DMS79 (cell line): ENCODE measurements around the gene SYNJ2.
A peak's percentile ranks its signal among the peaks of the same experiment; 100 is the strongest.

Experiments used
- DNase-seq: peaks from one replicate; lab custom pipeline; 2025; lab: John Stamatoyannopoulos, UW

Gene SYNJ2

DNA sequence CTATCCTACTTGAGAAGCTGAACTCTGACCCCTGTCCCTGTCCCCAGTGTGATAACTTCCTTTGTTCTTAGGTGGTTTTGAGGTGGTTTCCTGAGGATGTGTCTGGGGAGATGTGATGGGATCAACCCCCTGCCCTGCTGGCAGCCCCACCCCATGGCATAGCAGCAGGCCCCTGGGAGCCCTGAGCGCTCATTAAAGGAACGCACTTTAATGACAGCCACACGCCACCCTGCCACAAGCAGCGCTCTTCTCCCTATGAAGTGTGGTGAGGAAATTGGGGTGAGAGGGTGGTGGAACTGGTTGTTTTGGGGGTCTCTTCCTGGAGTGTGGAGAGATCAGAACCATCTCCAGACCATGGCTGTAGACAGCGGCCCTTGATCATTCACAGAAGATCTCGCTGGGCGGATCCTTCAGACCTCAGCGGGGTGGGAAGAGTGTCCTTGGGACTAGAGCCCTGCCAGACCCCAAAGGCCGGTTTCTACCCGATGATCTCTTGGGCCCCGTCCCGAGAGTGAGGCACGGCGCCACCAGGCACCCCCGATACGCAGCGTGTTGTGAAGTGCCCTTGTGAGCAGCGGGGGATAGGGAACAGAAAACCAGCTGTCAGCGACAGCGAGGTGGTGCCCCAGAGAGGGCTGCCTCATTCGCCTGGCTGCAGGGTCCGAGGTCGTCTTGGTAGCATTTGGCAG lies 45.4 kb downstream of the SYNJ2 start:
- peak; percentile 7 for DNase-seq

DNA sequence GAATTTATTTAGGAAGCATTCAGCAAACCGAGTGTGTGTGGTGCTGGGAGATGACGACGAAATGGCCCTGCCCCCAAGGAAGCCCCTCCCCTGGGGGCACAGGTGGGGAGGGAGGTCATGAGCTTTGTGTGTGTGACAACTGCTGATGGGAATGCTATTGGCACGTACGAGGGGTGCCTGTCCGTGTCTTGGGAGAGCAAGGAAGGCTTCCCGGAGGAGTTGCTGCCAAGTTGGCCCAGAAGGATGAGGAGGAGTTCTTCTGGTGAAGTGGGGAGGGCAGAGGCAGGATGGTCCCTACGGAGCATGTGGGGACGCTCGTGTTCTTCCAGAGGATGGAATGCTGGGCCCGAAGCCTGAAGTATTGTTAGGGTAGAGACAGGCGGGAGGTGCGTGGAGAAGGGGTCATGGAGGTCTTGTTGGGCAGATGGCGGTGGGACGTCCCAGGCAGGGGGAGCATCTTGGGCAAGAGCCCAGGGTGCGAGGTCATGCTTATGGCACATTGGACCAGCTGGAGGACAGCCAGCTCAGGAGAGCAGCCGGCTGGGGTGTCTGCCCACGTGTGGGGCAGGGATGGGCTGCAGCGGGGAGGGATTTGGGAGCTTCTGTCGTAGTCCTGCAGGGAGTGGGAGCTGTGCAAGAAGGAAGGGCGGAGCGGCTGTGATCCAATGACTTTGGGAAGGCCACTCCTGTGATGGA lies 46.1 kb downstream of the SYNJ2 start:
- DNase-seq = no peak

DNA sequence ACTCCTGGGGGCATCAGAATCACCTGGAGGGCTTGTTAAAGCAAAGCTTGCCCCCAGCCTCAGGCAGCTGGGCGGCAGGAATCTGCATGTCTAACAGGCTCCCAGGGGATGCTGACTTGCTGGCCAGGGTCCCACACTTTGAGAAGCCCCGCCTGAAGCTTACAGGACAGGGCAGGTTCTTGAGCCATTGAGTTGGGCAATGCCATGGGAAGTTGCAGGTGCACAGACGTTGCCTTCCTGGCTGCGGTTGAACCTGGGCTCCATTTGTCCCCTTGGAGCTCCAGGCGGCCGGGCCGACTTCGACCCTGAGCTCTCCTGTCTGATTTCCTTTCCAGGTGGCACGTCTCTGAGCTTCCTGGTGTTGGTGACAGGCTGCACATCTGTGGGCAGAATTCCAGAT lies 46.8 kb downstream of the SYNJ2 start:
- no peak for DNase-seq

DNA sequence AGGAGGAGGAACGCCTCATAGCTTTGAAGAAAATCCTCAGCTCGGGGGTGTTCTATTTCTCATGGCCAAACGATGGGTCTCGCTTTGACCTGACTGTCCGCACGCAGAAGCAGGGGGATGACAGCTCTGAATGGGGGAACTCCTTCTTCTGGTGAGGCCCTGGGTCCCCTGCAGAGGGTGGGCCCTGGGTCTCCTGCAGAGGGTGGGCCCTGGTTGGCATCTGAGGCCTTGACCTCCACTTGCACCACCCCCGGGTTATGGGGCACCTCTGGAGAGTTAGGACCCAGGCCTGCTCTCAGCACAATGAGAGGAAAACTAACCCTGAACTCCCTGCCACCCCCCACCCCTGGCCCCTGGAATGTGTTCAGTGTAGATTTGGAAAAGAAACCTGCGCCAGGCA lies 47.2 kb downstream of the SYNJ2 start:
- no peak for DNase-seq

GRCh38 chr6:158029668-158030230 lies 48.1 kb downstream of the SYNJ2 start:
- no peak for DNase-seq

GRCh38 chr6:158030380-158031300 lies 49.0 kb downstream of the SYNJ2 start:
- no peak for DNase-seq

- DNase-seq = no peak
Observed at GRCh38 chr6:158031381-158032353, 50.0 kb downstream of the SYNJ2 start.

DNA sequence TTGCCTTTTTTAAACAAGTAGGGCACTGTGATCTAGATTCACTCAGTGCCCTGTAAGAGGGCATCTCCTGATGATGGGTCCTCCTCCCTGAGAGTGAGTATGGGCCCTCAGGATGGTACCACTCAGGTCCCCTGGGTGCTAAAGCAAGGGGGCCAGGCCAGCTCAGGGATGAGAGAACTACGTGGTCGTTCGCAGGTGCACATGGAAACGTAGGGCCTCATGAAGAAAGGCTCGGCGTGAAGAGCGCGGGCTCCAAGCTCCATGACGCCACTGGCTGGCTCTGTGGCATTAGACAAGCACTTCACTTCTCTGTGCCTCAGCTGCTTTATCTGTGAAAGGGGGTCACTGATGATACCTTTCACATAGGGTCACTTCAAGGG lies 50.7 kb downstream of the SYNJ2 start:
- no peak for DNase-seq

- no peak for DNase-seq
Observed at GRCh38 chr6:158033077-158033750, 51.6 kb downstream of the SYNJ2 start.

DNA sequence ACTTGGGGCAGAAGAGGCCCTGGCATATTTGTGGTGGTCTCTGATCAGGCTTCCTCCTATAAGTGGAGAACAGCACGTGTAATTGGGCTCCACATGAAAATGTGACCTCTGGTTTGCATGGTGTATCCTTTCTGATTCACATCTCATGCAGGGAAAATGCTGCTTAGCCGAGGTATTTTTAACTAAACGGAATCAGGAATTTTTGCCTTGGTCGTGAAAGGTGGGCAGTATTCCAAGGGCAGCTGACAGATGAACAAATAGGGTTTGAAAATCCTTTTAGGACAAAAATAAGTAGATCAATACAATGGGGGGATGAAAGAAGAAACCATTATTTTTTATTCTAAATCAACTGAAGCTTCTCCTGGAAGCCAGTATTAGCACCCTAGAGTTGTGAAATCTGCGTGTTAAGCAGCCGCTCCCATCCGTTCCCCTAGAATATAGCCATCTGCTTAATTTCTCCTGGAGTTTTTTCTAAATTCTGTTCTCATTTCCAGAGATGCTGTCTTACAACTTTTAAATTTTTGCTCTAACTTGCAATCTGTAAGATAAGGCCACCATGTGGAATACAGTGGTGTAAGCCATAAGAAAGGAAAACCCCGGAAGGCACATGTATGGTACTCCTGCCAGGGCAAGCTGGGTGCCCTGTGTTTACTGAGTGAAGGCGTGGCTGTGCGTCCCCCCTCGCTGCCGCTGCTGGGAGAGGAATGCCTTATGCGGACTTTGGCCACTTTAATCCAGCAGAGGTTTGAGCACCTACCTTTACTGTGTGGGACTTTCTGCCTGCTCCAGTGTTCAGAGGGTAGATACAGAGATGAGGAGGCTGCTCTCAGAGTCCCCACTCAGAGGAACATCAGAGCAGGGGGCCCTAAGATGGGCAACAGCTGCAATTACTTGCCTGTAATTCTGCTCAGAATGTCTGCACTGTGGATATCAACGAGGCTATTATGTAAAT lies 52.4 kb downstream of the SYNJ2 start:
- no peak for DNase-seq

GRCh38 chr6:158036261-158036660 lies 54.6 kb downstream of the SYNJ2 start:
- DNase-seq = no peak

GRCh38 chr6:158037021-158037420 lies 55.4 kb downstream of the SYNJ2 start:
- DNase-seq = no peak

DNA sequence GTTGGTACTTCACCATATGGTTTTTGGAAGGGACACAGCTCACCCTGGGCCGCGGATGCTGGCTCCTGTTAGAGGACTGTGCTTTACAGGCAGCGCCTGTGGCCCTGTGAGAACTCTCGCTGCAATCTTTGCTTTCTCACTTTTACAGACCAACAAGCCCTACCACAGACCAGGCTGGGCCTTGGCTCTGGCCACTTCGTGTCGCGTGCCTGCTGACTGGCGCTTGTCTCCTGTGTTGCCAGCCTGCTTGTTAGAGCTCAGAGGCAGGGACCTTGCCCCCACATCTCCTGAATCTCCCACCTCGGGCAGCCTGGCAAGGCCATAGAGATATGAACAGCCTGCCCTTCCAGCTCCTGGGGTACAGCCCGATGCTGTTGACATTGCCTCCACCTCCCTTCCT lies 56.1 kb downstream of the SYNJ2 start:
- DNase-seq = no peak

- no peak for DNase-seq
Observed at GRCh38 chr6:158038291-158039177, 56.9 kb downstream of the SYNJ2 start.

- DNase-seq = no peak
Observed at GRCh38 chr6:158039178-158039557, 57.5 kb downstream of the SYNJ2 start.

DNA sequence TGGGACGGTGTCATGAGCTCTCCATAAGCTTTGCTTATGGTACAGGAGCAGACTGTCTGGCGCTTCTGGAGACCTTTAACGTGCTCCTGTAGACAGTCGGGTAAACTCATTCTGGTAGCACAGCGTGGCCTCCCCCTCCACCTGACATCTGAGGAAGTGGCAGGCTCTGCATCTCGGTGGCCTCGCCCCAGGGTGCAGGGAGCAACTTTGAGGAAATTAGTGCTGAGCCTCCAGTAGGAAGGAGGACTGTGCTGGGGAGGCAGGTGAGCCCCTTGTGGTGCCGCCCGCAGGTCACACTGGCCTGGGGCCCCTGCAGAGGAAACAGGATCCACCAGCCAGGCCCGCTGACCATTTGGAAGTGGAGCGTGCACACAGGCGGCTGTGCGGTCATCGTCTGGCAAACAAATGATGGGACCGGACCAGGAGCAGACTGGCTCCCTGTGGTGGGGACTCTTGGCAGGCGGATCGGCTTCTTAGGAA lies 57.9 kb downstream of the SYNJ2 start:
- no peak for DNase-seq

GRCh38 chr6:158040051-158040803 lies 58.6 kb downstream of the SYNJ2 start:
- DNase-seq = no peak
